KMS-11 (cell line): ENCODE measurements around the gene ZBTB7C.

Experiments used
- H2AFZ ChIP-seq: fragments of 200-600 bp; sonication (generic); 2 replicates; pipeline ENCODE4 v1.6.1; 2016; ENCODE audit warnings: antibody characterized with exemption, mixed run types, low read depth
- H3K27ac ChIP-seq: fragments of 200-600 bp; sonication (generic); 2 replicates; pipeline ENCODE4 v1.6.1; 2016; ENCODE audit warnings: mild to moderate bottlenecking, mixed run types
- H3K27me3 ChIP-seq: fragments of 200-600 bp; sonication (generic); 2 replicates; pipeline ENCODE4 v1.6.1; 2017; ENCODE audit warnings: mild to moderate bottlenecking, low read depth, mixed run types, moderate library complexity; ENCODE audit not compliant: insufficient read depth
- H3K36me3 ChIP-seq: fragments of 200-600 bp; sonication (generic); 2 replicates; pipeline ENCODE4 v1.6.1; 2017; ENCODE audit warnings: mild to moderate bottlenecking, mixed run types; ENCODE audit not compliant: insufficient read depth
- H3K4me1 ChIP-seq: fragments of 200-600 bp; sonication (generic); 2 replicates; pipeline ENCODE4 v1.6.1; 2016; ENCODE audit warnings: mild to moderate bottlenecking, low read depth, mixed run types; ENCODE audit not compliant: poor library complexity, severe bottlenecking
- H3K4me2 ChIP-seq: fragments of 200-600 bp; sonication (generic); 2 replicates; pipeline ENCODE4 v1.7.0; 2016; ENCODE audit warnings: mild to moderate bottlenecking, mixed run types
- H3K4me3 ChIP-seq: fragments of 200-600 bp; sonication (generic); IDR thresholded peaks from 2 replicates; pipeline ENCODE4 v1.6.1; 2017; ENCODE audit warnings: low read depth, low read length, mixed read lengths; ENCODE audit not compliant: insufficient read depth
- H3K79me2 ChIP-seq: fragments of 200-600 bp; sonication (generic); 2 replicates; pipeline ENCODE4 v1.6.1; 2016; ENCODE audit warnings: low read depth, mixed run types; ENCODE audit not compliant: insufficient read depth
- H3K9ac ChIP-seq: fragments of 200-600 bp; sonication (generic); 2 replicates; pipeline ENCODE4 v1.6.1; 2016; ENCODE audit warnings: mild to moderate bottlenecking, mixed run types
- H4K20me1 ChIP-seq: fragments of 200-600 bp; sonication (generic); 2 replicates; pipeline ENCODE4 v1.6.1; 2016; ENCODE audit warnings: mild to moderate bottlenecking, mixed run types; ENCODE audit not compliant: insufficient read depth
- CTCF ChIP-seq: fragments of 200-600 bp; sonication (generic); conservative IDR thresholded peaks from 2 replicates; pipeline ENCODE4 v1.6.1; 2017; ENCODE audit warnings: low read depth, mild to moderate bottlenecking, antibody characterized with exemption, low read length, moderate library complexity, mixed read lengths

The ZBTB7C gene

GRCh38 chr18:48342581-48342980 is 66.6 kb downstream of the ZBTB7C start:
- no peak overlapping the region for H2AFZ ChIP-seq

GRCh38 chr18:48342125-48342524 is 67.1 kb downstream of the ZBTB7C start:
- no peak for TF ChIP-seq CTCF
- H3K79me2 ChIP-seq: no peaks in the 10 kb centered on the region
- H3K9ac ChIP-seq: no peak overlapping the region
- H3K4me2 ChIP-seq: no peak overlapping the region
- H3K27ac ChIP-seq: no peak overlapping the region
- H3K4me3 ChIP-seq: no peak overlapping the region
- H4K20me1 ChIP-seq: no peaks in the 10 kb centered on the region
- H2AFZ ChIP-seq: no peak overlapping the region
- H3K27me3 ChIP-seq: no peaks in the 10 kb centered on the region
- H3K4me1 ChIP-seq: no peaks in the 10 kb centered on the region
- no peaks in the 10 kb centered on the region for H3K36me3 ChIP-seq

More at GRCh38 chr18:48342581-48342980, 66.6 kb downstream of the ZBTB7C start:
- no peak overlapping the region for H3K4me2 ChIP-seq
- no peaks in the 10 kb centered on the region for H3K79me2 ChIP-seq
- H3K27ac ChIP-seq: no peak overlapping the region
- H3K9ac ChIP-seq: no peak overlapping the region
- no peak overlapping the region for H3K4me3 ChIP-seq
- H3K4me1 ChIP-seq: no peaks in the 10 kb centered on the region
- no peaks in the 10 kb centered on the region for H4K20me1 ChIP-seq
- TF ChIP-seq CTCF: no peak
- no peaks in the 10 kb centered on the region for H3K27me3 ChIP-seq
- no peaks in the 10 kb centered on the region for H3K36me3 ChIP-seq

- H4K20me1 ChIP-seq: no peaks in the 10 kb centered on the region
- H3K79me2 ChIP-seq: no peaks in the 10 kb centered on the region
- no peak overlapping the region for H3K9ac ChIP-seq
- no peak overlapping the region for H3K4me2 ChIP-seq
- H2AFZ ChIP-seq: no peak overlapping the region
- no peaks in the 10 kb centered on the region for H3K4me1 ChIP-seq
- H3K27ac ChIP-seq: no peak overlapping the region
- no peak for TF ChIP-seq CTCF
- no peaks in the 10 kb centered on the region for H3K36me3 ChIP-seq
- no peaks in the 10 kb centered on the region for H3K27me3 ChIP-seq
- H3K4me3 ChIP-seq: no peak overlapping the region
Observed at GRCh38 chr18:48340560-48340959, 68.6 kb downstream of the ZBTB7C start.

GRCh38 chr18:48339692-48340091 is 69.5 kb downstream of the ZBTB7C start:
- H3K4me3 ChIP-seq: no peak overlapping the region
- H3K4me2 ChIP-seq: no peak overlapping the region
- no peak overlapping the region for H3K9ac ChIP-seq
- H3K79me2 ChIP-seq: no peaks in the 10 kb centered on the region
- H2AFZ ChIP-seq: no peak overlapping the region
- H3K27me3 ChIP-seq: no peaks in the 10 kb centered on the region
- H4K20me1 ChIP-seq: no peaks in the 10 kb centered on the region
- H3K4me1 ChIP-seq: no peaks in the 10 kb centered on the region
- H3K36me3 ChIP-seq: no peaks in the 10 kb centered on the region
- TF ChIP-seq CTCF: no peak
- H3K27ac ChIP-seq: no peak overlapping the region
